NCI-H1930 (cell line): ENCODE data around the gene ARHGAP44.

Source experiments
- DNase-seq, 2 experiments: peaks; one replicate each; lab custom pipeline; 2025; lab: John Stamatoyannopoulos, UW

ARHGAP44 gene

DNA sequence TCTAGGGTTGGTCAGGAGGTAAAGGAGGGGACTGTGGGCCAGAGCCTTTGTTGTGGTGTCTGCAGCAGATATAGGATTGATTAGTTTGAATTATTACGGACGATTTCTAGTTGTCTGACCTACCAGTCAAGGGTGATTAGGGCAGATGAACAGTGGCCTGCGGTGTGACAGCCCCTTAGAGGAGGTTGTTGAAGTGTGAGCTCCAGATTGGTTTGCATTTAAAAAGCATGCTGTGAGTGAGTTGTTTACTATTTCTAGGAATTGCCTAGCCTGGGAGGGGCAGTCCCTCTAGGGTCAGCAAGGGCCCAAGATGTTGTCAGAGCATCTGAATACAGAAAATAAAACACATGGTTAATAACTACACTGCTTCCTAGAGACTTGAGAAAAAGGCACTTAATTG is 108.8 kb downstream of the ARHGAP44 start:
- DNase-seq, result no peak

DNA sequence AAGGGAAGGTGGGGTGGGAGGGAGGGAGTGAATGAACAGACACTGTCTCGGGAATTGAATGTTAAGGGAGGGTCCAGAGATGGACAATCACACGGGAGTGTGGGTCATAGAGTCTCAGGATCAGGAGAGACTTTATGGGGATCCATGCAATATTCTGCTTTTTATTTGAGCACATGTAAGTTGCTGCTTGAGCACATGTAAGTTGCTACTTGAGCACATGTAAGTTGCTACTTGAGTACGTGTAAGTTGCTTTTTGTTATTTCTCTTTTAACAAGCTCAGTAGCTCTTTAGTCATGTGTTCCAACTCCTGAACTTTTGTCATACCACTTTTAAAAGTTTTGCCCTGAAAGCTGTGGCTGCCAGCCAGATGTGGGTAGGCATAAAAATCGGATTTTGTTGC is 110.3 kb downstream of the ARHGAP44 start:
- DNase-seq, result no peak

DNA sequence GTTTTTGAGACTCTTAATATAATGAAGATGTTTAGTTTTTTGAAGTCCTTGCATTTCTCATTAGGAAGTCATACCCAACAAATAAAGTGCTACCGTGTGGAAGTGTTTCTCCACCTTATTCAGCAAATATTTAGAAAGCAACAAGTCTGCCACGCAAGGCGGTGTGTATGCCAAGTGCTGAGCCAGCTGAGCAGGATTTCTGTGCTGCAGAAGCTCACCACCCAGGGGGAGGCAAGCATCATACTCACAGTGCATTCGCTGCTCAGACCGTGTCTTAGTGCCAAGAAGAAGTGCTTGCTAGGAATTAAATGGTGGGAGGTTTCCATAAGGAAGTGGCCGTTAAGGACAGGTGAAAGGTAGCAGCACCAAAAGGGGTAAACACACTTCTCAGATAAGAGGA is 111.2 kb downstream of the ARHGAP44 start:
- no peak for DNase-seq

DNA sequence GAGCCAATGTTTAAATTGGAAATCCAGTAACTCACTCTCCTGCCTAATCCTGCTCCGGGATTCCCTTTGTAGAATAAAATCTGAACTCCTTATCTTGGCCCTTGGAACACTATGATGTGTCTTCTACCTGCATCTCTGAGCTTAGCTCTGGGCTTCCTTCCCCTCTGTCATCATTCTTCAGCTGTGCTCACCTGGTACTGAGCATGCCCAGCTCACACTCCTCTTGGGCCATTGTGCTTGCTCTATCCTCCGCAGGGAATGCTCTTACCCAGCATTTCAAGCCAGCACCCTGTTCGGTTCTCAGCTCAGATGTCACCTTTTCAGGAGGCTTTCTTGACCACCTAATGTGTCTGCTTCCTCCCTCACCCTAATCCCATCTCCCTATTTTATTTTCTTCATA is 112.7 kb downstream of the ARHGAP44 start:
- no peak for DNase-seq

DNA sequence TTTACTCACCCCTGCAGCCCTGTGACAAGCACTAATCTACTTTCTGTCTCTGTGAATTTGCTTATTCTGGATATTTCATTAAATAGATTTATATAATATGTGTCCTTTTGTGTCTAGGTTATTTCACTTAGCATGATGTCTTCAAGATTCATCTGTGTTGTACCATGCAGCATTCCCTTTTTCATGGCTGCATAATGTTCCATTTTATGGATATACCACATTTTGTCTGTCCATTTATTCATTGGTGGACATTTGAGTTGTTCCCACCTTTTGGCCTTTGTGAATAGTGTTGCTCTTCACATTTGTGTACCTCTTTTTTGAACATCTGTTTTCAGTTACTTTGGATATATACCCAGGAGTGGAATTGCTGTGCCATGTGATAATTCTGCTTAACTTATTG is 118.2 kb downstream of the ARHGAP44 start:
- DNase-seq, result no peak

DNA sequence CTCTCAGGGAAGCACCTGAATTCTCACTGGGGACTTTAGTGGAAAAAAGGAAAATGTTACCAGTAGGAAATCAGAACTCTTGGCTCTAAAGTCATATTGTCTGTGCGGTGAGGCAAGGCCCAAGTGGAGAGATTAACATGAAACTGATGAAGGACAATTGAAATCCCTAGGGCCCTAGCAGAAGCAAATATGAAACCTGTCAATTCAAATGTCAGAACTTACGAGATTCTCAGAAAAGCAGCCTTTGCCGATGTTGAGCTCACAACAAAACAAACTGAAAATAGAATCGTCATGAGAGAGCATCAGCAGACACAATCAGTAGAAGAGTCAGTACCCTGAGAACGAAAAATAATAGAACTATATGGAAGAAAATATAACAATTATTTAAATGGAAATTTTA is 119.7 kb downstream of the ARHGAP44 start:
- no peak for DNase-seq

DNA sequence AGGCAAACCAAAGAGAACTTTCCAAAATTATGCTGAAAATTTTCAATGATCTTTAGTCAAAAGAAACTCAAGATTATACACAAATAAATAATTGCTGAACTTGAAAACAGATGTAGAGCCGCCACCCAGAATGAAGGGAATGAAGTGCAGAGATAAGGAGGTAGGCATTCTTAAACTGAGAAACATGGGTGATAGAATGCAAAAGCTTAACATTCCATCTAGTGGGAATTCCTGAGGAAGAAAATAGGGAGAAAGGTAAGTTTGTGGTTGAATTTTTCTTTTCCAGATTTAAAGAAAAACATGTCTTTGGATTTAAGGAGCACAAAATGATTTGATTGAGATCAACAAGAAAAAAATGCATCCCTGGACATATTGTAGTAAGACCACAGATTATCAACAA is 120.2 kb downstream of the ARHGAP44 start:
- DNase-seq, result no peak

DNA sequence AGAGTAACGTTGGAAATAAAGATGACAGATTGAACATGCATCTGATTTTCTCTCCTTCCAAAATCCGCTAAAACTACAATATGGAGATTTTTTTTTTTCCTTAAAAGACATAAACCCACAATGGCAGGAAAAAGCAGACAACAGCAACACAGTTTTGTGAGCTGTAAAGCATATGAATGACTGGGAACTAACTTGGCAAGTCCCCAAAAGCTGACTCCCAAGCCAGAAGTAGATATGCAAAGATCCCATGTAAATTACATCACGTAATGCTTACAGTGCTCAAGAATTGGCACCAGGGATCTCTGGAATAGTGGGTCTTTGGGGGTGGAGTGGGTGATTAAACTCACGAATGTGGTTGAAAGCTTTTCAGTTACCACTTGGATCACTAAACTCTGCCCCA is 121.9 kb downstream of the ARHGAP44 start:
- no peak for DNase-seq

DNA sequence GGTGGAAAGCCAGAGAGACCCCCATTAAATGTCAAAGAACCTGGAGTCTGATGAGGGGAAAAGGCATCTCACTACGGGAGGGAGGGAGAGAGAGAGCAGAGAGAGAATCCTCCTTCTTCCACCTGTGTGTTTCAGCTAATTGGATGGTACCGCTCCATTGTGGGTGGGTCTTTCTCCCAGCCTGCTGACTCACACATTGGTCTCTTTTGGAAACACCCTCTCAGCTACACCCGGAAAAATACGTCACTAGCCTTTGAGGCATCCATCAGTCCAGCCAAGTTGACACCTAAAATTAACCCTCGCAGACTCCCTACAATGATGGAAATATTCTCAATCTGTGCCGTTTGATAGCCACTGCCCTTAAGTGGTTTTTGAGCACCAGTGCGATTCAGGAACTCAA is 128.1 kb downstream of the ARHGAP44 start:
- DNase-seq, result no peak

DNA sequence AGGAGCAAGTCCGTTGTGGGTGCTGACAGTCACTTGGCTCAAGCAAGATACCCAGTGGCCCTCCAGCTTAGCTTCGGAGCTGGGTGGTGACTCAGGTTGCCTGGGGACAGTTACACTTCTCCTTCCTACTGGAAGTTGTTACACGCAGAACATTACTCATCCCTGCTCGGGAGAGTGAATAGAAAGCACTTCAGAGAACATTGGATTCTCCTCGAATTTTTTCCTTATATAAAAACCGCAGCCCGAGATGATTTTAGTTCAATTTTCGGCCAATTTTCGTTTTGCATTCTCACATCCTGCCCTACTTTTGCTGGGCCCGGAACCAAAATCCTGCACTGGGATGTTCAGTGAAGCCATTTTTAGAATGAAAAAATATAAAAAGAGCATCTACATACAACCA is 128.8 kb downstream of the ARHGAP44 start:
- no peak for DNase-seq

DNA sequence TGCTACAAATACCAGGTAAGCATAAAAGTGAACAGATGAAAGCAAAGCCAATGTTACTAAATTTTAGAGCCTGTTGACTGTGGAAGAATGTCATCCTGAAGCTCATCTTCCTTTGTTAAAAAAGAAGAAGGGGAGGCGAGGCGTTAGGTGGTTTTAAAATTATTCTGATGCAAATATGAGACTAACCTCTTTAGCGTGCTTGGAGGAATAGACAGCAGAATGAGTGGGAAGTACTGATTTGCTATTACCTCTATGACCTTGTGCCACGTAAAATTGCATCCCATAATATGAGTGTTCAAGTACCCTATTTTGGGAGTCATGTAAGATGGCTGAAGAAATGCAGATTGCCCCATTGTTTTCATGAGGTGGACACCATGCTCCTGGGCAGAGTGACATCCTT is 132.8 kb downstream of the ARHGAP44 start:
- DNase-seq, result no peak

DNA sequence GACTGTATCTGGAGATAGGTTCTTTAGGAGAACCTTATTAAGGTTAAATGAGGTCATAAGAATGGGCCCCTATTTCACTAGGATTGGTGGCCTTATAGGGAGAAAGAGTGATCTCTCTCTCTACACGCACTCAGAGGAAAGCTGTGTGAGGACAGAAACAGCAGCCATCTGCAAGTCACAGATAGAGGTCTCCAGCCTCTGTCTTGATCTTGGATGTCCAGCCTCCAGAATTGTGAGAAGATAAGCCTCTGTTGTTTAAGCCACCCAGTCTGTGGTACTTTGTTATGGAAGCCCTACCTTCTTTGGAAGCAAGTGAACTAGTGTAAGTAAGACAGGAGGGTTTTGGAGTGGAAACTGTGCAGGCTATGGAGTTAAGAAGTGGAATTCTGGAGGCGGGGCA is 135.3 kb downstream of the ARHGAP44 start:
- DNase-seq, result no peak

DNA sequence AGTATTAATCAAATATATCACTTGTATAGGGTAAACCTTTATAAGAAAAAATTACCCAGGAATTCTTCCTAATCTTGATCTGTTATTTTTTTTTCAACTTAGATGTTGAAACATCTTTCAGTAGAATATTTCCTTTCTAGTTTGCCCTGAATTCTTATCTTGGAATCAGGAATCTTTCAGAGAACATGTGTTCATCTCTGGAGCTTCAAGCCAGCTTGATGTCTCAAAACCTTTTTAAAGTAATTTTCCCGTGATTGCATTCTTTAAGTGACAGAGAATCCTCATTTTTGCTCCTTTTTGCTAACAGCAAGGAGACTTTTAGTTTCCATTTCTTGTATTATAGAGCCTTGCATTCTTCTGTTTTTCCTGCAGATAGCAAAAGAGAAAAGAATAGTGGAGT is 137.7 kb downstream of the ARHGAP44 start:
- no peak for DNase-seq

DNA sequence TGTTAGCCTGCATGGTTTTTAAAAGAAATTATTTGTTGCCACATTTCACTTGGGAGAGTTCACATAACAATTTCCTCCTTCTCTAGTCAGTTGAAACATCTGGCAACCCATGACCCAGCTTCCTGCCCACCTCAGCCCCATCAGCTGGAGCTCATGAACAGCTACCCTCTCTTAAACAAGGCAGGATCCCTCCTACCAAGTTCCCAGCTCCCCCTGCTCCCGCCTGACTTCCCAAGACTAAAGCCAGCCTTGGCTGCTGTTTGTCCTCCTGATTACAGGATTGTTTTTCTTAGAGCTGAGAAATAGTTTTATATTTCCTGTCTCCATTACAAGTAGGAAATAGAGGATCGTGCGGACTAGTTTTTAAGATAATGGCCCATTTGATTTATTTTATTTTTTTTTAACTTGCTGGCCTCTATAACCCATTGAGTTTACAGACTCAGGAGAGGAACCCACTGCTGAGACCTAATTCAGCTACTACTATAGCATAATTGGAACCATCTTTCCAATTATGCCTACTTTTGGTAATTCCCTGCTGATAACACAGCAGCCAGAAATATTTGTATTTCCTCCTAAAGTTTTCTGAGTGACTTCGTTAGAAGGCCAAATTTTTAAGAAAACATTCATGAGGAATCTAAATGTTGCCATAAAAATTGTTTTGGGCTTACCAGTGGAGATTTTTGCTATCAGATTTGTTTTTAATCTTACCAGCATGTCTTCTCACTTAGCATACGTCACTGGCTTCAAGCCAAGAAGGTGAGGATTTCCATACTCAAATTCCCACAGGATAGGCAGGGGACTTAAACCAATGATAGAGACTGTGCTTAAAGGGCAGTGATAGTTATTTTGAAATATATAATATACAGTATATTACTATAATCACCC is 138.5 kb downstream of the ARHGAP44 start:
- no peak for DNase-seq

DNA sequence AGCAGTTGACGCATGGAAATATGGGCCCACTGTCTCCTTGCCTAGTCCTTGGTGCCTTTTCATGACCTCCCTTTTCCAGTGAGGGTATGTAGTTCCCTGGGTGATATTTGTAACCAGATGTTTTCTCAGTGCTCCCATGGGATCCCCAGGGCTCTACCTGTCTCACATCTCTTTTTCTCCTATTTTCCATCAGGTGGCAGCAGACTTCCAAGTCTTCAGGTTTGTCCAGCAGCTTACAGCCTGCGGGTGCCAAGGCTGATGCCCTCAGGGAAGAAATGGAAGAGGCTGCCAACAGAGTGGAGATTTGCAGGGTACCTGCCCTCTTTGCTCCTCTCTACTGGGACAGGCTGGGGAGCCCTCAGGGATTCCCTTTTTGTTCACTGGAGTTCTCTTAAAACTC is 139.4 kb downstream of the ARHGAP44 start:
- DNase-seq, result no peak

DNA sequence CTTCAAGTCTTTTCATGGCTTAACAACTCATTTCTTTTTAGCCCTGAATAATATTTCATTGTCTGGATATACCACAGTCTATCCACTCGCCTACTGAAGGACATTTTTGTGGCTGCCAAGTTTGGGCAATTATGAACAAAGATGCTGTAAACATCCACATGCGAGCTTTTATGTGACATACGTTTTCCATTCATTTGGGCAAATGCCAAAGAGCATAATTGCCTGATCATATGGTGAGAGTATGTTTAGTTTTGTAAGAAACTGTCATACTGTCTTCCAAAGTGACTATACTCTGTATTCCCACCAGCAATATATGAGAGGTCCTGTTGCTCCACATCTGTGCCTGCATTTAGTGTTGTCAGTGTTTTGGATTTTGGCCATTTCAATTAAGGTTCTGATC is 147.2 kb downstream of the ARHGAP44 start:
- no peak for DNase-seq

DNA sequence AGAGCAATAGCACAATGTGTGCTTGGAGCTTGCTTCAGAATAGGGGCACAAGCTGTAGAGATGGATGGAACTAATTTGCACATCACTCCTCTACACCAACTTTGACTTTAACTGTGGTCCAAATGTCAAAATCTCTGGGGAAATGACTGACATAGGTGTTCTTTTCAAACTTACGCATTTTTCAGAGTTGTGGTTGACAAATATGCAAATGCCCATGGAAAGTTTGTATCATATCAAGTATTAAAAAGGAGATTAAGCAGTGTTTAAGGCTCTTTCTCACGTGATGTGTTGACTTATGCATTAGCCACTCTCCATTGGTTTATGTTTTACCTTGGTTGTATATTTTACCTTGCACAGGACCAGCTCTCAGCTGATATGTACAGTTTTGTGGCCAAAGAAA is 151.4 kb downstream of the ARHGAP44 start:
- no peak for DNase-seq

DNA sequence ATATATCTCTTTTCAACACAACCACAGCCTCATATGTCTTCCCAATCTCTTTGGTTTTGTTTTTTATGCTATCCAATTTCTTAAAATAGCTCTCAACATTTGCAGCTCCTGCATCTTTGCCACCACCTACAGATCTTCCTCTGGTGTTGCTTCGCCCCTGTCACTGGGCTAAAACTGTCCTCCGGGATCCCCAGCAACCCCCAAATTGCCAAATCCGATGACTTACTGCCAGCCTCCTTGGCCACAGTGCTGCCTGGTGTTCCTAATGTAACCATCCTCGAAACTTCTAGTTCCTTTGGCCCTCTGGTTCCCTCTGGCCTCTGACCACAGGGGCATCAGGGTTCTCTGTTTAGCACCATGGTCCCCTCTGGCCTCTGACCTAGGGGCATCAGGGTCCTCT is 157.7 kb downstream of the ARHGAP44 start:
- no peak for DNase-seq

DNA sequence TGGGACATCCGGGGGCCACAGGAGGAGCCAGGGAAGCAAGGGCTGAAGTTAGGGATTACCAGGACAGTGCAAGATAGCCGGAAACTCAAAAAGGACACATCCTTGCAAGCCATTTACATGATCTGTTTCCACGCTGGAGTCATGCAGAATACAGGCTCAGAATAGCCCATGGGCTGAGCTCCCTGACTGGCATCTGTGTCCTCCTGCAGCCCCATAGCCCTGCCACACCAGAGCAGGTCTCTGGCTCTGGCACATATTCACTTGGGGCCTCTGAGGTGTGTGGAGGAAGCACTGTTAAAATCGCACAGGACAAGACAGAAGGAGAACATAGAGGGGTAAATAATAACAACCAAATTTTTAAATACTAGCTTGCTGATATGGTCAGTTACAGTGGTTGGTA is 162.7 kb downstream of the ARHGAP44 start:
- DNase-seq, result no peak

DNA sequence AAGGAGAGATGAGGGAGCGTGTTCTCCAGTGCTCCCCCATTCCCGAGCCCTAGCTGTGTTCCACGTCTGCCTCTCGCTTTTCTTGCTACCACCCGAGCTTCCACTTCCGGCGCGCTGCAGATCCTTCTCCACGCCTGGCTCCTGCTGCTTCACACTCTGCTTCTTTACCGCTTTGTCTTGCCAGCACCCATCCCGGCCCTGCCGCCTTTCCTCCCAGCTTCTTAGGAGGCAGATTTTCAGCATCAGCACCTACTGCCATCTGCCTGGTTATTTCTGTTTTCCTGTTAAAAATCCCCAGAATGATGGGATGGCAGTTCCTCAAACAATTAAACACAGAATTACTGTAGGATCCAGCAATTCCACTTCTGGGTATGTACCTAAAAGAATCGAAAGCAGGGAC is 163.9 kb downstream of the ARHGAP44 start:
- DNase-seq, result no peak

DNA sequence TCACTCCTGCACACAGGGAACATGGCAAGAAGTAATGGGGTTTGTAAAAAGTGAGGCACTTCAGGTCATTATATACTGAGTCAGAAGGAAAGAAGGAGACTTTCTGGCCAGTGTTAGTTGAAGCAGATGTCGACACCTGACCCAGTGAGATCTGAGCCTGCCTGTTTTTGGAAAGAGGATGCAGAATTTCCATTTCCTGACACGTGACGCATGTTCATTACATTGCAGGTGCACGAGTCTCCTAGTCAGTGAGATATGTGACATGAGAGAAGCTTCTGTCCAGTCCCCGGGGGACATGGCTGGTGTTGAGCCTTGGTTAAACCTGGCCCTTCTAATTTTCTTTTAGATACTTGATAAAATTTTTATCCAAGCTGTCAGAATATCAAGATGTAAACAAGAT is 166.2 kb downstream of the ARHGAP44 start:
- no peak for DNase-seq

DNA sequence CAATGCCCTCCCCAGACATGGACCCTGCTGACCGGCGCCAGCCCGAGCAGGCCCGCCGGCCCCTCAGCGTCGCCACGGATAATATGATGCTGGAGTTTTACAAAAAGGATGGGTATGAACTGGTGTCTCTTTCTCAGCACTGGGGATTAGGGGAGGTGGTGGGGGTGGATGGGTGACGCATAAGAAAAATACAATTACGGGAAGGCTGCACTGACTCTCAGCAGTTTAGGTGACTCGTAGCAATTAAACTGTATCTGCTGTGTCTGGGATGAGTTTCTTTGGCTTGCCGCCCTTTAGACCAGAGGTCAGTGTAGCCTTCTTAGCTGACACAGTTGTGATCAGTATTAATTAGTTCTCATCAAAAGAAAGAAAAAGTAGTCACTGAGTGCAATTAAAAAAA is 169.5 kb downstream of the ARHGAP44 start:
- no peak for DNase-seq

DNA sequence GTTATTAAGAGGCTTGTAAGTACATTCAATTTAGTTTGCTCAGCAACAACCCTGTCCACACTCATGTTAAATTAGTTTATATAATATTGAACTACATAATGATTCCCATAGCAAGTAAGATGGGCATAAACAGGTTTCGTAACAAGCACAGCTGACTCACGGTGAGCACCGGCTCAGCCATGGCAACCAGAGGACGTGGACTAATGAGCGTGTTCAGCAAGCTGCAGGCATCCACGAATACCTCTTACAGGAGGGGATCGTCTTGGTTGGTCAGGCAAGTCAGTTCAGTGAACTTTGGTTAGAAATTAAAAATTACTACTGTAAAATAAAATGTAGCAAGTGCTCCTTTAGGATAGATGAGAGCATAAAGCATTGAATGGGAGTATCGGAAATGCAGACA is 170.1 kb downstream of the ARHGAP44 start:
- DNase-seq, result no peak

DNA sequence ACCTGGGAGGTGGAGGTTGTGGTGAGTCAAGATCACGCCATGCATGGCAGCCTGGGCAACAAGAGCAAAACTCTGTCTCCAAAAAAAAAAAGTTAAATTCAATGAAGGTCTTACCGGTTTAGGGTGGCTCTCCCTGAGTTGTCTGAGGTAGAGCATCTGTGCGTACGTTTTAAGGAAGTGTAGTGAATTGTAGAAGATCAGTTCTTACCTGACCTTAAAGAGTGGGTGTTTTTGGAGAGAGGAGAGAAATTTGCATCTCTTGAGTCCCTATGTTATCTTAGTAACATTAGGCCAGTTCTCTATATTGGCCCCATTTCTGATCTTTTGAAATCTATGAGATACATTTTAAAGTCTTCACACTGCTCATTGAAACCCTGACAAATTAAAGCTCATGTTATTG is 172.4 kb downstream of the ARHGAP44 start:
- DNase-seq, result no peak
